OCI-LY7 (cell line): ENCODE results near the gene PCDHA4.

Experiments
- EZH2phosphoT487 ChIP-seq: fragments of 200-600 bp; sonication (generic); IDR thresholded peaks from 2 replicates; pipeline ENCODE4 v1.6.1; 2018; ENCODE audit warnings: low read depth, borderline replicate concordance, mild to moderate bottlenecking, mixed run types, antibody characterized with exemption, low read length, moderate library complexity, mixed read lengths
- TF ChIP-seq, protein P1 (sequence below): fragments of 200-600 bp; sonication (generic); conservative IDR thresholded peaks from 2 replicates; pipeline ENCODE4 v1.5.1; 2014; ENCODE audit warnings: mild to moderate bottlenecking, antibody characterized with exemption, low read length, moderate library complexity, mixed read lengths

DNA sequence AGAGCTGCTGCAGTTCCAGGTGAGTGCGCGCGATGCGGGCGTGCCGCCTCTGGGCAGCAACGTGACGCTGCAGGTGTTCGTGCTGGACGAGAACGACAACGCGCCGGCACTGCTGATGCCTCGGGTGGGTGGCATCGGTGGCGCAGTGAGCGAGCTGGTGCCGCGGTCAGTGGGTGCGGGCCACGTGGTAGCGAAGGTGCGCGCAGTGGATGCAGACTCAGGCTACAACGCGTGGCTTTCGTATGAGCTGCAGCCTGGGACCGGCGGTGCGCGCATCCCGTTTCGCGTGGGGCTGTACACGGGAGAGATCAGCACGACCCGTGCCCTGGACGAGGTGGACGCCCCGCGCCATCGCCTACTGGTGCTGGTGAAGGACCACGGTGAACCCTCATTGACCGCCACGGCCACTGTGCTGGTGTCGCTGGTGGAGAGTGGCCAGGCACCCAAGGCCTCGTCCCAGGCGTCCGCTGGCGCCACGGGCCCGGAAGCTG lies 4.0 kb upstream of the PCDHA4 start:
- TF ChIP-seq, protein P1, sequence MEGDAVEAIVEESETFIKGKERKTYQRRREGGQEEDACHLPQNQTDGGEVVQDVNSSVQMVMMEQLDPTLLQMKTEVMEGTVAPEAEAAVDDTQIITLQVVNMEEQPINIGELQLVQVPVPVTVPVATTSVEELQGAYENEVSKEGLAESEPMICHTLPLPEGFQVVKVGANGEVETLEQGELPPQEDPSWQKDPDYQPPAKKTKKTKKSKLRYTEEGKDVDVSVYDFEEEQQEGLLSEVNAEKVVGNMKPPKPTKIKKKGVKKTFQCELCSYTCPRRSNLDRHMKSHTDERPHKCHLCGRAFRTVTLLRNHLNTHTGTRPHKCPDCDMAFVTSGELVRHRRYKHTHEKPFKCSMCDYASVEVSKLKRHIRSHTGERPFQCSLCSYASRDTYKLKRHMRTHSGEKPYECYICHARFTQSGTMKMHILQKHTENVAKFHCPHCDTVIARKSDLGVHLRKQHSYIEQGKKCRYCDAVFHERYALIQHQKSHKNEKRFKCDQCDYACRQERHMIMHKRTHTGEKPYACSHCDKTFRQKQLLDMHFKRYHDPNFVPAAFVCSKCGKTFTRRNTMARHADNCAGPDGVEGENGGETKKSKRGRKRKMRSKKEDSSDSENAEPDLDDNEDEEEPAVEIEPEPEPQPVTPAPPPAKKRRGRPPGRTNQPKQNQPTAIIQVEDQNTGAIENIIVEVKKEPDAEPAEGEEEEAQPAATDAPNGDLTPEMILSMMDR = no peak
- no peak for TF ChIP-seq EZH2phosphoT487
